HT1080 (cell line): ENCODE measurements around the gene JAG2. TPM values are rescaled to one million over a fixed set of nuclear protein-coding genes. Genes with fewer than 3 reads are reported as not detected.

Source experiments
- DNase-seq: peaks from one replicate; pipeline ENCODE4 v3.0.0-alpha.2; 2015; ENCODE audit warnings: low read depth
- total RNA-seq: library from RNA; depleted of rRNA; stranded (reverse); fragments of >200 nt; shearing (Covaris generic); gene quantifications from 2 replicates; pipeline ENCODE4 v1.2.3, GENCODE V29; 2014

Gene JAG2
- total RNA-seq, 1 experiment from 2014 or later, result 0.48 TPM

DNA sequence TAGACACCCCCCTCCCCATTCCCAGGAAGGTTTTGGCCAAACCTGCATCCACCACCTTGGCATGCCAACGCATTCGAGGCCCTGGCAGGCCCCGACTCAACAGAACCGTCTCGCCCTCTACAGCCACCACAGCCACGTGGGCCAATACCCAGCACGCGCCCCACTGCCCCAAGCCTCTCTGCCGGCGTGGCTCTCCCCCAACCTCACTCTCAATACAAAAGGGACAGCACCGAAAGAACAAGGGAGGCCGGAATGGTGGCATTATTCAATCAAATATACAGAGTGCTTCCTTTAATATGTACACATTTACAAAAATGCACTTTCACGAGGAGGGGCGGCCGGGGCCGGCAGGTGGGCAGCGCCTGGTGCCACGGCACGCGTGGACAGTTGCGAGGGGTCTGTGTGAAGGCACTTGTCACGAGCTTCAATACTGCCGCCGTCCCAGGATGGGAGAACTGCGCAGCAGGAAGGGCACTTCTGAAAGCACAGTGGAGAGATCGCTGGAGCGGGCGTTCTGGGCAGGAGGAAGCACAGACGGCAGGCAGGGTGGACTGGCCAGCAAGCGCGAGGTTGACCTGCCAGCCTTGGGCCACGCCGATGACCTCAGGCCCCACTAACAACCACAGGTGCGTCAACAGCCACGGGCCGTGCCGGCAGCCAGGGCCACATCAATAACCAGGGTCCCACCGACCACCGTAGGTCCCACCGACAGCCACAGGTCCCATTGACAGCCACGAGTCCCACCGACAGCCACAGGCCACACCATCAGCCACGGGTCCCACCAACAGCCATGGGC lies 26.9 kb downstream of the JAG2 start:
- DNase-seq, result no peak

DNA sequence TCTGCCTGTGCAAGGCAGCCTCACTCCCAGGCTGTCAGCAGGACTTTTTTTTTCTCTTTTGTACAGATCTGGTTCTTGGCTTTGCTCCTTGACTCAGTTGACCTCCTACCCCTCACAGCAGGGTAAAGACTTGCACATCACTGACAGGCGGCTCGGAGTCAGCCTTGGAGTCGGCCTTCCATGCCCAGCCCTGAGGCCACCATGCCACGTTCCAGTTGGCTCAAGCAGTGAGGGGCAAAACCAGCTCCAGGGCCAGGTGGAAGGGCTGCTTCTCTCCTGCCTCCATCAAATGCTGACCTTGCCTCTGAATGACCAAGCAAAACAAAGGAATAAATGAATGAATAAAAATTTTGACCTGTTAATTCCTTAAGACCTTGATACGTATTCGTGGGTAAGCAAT lies 27.6 kb downstream of the JAG2 start:
- no peak for DNase-seq

DNA sequence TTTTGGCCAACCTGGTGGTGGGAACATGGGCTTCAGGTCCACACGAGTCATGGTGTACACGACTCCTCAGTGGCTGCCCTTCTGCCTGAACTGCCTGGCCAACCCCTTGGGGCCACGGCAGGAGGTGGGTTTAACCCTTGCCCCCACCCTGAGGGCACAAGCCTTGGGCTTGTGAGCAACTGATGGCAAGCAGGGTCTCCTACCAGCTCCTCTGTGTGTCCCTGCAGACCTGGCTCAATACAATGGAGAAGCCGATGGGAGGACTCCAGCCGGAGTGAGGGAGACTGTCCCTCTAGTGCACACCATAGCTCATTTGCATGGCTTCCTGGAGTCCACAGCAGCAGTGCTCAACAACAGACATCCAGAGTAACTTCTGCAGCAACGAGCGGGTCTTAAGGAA lies 28.0 kb downstream of the JAG2 start:
- DNase-seq, result no peak

DNA sequence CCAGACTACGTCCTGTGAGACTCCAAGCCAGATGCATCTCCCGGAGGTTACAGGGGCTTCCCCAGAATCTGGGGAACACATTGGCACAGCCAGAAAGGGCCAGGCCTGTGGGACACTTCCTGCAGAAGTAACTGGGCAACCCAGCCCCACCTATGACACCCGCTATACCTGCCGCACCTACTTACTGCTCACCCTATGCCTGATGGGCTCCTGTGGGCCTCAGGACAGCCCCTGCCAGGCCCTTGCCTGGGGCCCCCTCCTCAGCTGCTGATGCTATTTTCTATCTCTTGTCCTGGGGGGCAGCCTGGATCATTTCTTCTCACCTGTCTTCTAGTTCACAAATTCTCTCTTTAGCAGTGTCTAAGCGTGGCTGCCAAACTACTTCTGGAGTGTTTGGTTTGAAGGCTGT lies 28.7 kb downstream of the JAG2 start:
- no peak for DNase-seq

DNA sequence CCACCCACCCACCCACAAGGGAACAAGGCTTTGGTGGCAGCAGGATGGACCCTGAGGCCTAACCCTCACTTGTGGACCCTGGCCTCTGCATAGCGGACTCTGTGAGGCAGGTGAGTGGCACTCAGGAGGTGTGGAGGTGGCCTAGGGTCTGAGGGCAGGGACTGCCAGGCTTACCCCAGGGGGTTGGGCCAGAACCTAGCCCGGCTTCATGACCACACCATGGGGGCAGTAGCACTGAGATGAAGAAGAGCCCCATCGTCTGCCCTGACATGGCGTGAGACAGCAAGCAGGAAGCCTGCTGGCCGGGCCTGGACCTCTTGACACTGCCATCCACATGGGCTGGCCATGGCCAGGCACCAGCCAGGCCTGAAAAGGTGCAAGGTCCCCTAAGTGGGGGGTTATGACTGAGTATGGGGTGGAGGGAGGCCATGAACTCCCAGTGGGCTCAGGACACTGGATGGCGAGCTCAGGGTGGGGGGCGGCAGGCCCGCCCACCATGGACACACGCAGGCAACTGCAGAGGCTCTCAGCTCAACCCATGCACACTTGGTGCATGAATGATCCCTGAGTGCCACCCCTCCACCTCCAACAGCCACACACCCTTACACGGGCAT lies 29.3 kb downstream of the JAG2 start:
- DNase-seq, result no peak

DNA sequence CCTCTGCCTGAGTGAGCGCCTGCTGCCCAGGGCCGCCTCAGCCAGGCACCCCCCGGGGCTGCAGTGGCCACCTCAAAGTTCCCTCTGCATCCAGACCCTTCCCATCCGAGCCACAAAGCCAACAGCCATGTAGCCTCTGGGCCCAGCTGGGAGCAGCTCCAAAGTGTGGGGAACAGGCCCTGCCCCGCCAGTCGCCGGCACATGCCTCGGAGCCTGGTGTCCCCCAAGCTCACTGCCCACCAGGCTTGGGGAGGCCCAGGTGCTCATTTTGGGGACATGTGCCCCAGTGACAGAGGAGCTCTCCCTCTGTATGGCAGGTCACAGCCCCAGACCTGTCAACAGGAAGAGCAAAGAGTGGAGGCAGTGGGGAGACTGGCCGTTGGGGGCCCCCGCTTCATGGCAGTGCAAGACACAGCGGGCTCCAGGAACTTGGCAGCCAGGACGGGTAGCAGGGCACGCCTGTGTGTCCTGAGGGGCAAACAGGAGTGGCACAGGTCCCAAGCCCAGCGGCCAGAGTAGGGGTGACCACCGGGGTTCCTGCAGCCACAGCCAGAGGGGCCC lies 29.9 kb downstream of the JAG2 start:
- DNase-seq, result no peak

DNA sequence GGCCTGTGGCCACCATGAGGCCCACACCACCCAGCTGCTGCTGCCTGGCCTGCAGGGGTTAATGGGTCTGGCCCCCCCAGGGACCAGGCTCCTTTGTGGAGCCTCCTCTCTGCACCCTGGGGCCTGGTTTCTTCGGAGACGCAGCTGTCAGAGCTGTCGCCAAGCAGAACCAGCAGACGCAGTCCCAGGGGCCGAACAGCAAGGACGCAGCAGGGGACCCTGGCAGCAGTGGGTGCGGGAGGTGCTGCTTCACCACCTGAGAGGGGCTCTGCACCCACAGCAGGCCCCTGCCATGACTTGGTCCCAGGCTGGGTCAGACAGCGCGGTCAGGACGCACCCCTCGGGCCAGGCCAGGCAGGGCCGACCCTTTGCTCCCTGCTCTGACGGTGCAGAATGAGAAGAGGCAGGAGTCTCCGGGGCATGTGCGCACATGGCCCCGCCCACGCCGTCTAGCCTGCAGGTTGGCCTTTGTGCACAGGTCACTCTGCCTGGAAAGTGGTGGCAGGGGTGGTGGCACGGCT lies 30.5 kb downstream of the JAG2 start:
- no peak for DNase-seq

DNA sequence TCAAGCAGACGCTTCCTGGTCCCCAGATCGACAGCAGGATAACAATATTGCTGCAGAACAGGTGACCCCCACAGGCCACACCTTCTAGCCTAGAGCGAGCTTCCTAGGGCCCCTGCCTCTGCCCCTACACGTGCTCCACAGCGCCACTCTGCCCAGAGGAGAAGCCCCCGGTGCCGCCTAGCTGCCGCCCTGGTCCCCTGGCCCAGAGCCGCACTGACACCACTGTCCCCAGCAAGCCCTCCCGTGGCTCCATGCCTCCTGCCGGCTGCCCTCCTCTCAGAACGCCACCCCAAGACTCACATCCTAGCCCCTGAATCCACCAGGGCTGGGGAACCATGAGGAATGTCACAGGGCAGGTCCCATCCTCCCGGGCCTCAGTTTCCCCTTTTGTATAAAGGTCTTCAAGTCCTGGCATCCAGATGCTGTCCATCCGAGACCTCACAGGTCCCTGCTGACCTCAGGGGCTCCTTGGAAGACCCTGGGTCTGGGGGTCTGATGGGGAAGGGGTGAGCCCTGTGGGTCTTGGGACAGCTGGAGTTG lies 31.0 kb downstream of the JAG2 start:
- DNase-seq, result no peak

DNA sequence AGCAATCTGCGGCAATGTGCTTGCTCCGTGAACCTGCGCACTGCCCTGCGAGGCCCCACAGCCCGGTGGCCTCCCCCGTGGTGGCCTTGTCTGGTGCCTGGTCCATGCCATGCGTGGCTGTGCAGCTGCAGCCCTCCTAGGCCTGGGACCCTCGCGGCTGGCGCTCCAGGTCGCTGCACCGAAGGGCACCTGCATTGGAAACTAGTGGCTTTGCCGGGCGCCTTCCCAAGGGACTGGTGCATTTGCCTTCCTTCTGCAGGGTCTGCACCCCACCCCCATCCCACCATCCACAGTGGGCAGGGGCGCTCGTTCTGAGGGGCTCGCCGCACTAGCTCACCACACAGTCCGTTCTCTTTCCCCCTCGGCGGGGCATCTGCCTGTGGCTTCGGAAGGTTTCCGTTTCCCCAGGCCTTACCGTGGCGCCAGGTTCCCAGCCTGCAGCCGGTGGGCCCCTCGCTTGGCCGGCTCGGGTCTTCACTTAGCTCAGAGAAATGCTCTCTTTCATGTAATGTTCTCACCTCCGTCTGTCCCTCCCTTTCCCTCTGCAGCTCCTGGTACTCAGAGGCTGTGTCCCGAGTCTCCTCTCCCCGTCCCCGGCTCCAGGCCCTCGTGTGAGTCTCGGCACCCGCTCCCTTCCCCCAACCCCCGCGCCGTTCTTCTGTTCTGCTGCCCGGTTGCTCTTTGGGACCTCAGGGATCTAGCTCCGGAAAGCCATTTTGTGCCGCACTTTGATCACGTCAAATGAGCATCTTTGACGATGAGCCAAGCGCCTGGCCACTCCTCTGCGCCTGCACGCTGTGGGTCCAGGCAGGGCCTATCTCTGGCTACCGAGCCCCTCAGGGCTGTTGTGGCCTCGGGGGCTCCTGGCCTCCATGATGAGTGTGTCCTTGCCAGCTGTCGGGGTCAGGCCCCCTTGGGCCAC lies 31.9 kb downstream of the JAG2 start:
- no peak for DNase-seq

DNA sequence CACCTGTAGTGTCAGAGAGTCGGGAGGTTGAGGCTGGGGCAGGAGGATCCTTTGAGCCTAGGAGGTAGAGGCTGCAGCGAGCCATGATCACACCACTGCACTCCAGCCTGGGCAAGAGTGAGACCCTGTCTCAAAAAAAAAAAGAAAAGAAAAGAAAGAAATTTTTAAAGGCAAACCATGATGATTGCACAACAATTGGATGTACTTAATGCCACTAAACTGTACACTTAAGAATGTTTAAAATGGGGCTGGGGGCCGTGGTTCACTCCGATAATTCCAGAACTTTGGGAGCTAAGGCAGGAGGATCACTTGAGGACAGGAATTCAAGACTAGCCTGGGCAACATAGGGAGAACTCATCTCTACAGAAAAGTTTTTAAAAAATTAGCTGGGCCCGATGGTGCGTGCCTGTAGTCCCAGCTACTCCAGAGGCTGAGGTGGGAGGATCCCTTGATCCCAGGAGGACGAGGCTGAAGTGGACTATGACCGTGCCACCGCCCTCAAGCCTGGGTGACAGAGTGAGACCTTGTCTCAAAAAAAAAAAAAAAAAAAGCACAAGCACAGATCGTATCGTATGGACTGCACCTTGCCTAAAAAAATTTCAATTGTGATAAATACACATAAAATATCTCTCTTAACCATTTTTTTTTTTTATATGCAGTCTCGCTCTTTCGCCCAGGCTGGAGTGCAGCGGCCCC lies 32.7 kb downstream of the JAG2 start:
- no peak for DNase-seq

DNA sequence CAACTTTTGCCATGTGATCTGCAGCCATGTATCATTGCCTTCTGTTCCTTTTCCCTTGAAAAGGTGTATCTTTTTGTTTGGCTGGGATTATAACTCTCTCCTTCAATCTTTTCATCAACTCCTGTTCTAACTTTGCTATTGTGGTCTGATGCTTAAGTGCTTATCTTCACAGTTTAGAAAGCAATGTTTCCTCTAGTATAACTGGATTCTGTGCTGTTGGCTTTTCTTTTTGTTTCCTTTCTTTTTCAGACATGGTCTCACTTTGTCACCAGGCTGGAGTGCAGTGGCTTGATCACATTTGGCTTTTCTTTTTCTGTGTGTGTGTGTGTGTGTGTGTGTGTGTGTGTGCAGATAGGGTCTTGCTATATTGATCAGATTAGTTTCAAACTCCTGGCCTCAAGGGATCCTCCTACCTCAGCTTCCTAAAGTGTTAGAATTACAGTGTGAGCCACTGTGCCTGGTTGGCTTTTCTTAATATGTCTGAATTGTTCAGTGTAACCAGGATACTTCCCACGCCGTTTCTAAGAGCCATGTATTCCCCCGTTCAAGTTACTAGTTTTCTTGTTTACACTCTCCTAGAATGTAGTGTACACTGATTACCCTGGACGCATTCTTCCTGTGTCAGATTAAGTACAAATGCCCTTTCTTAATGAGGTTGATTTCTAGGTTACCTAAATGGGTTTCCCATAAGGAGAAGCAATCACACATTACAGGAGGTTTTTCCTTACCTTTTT lies 35.5 kb downstream of the JAG2 start:
- DNase-seq, result no peak

DNA sequence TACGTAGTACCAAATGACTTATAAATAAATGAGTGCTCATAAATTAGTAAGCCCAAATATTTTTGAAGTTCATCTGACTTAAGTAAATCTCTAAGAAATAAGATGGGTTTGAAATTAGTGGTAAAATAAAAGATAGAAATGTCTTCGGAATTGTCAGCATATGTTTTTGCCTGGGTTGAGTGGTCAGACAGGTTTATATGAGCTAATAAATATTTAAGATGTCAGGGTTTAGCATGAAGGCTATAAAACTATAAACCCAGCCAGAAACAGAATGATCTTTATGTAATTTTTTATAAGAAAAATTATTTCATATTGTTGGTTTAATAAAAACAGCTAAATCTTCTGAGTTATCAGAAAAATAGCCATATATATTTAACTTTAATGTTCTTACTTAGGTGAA lies 37.3 kb downstream of the JAG2 start:
- DNase-seq, result no peak

DNA sequence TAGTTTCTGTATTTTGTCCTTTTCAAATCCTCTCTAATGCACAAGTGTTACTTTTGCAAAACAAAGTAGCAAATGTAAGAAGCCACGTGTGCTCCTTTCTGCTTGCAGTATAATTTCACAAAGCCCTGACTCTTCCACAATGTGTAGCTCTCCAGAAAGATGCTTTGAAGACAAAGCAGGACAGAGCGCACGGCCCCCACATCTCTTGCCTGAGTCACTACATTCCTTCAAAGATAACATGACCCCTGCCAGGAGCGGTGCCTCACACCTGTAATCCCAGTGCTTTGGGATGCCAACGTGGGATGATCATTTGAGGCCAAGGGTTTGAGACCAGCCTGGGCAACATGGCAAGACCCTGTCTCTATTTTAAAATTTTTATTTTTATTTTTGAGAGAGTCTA lies 40.5 kb downstream of the JAG2 start:
- no peak for DNase-seq

DNA sequence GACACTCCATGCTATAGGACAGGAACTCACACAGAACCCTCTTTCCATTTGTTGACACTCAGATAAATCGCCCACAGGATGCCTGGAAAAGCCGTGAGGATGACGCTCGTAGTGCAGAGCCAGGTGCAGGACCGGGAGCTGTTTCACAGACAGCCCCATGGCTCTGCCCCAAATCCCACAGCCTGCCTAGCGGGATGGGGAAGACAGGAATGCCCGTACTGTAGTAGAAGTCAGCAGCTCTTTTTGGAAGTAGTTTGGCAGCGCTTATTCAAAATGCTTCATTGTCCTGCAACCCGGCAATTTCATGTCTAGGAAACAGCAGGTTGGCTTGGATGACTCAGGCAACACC lies 41.6 kb downstream of the JAG2 start:
- no peak for DNase-seq

DNA sequence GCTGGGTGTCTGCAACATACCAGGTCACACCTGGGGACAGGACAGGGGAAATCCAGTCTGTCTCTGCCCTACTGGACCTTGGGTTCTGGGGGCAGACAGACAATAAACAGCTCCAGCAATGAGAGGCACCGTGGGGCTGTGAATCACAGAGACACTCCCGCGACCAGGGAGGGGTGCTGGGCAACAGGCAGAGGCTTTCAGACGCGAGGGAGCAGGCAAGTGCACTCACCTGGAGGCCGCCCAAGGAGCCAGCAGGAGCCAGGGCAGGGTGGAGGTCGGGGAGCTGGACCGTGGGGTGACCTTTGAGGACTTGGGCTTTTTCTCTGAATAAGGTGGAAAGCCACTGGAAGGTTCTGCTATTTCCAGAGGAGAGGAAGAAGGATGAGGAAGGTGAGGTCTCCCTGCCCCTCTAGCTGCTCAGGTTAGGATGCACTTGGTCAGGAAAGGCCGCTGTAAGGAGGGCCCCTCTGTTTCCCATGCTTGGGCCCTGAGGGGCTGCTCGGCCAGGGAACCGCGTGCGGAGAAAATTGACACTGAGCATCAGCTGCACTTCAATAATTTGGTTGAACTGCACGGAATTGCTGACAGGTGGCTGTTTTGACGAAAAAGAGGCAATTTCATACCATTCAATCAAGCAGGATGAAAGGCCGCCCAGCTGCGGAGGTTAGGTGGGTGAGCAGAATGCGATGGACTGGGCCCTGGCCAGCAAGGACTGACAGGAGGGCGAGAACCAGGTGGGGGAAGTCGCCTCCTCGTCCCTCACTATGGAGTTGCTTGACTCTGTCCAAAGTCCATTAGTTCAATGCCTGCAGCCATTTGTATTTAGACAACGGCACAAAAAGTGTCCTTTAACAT lies 42.2 kb downstream of the JAG2 start:
- no peak for DNase-seq

DNA sequence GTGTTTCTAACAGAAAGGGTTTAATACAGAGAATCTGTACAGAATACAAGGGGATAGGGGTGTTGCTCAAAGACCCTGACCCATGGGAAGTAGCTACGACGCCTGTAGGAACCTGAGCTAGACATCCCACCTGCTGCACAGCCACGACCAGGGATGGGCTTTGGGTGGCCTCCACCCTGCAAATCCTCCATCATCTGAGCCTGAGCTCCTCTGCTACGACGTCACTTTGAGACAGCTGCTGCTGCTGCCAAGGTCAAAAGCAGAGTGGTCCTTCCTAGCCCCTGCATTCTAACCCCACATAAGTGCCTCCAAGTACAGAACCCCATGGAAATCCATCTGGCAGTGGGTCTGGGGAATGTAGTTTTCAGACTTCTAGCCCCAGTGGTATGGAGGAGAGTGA lies 43.8 kb downstream of the JAG2 start:
- no peak for DNase-seq

DNA sequence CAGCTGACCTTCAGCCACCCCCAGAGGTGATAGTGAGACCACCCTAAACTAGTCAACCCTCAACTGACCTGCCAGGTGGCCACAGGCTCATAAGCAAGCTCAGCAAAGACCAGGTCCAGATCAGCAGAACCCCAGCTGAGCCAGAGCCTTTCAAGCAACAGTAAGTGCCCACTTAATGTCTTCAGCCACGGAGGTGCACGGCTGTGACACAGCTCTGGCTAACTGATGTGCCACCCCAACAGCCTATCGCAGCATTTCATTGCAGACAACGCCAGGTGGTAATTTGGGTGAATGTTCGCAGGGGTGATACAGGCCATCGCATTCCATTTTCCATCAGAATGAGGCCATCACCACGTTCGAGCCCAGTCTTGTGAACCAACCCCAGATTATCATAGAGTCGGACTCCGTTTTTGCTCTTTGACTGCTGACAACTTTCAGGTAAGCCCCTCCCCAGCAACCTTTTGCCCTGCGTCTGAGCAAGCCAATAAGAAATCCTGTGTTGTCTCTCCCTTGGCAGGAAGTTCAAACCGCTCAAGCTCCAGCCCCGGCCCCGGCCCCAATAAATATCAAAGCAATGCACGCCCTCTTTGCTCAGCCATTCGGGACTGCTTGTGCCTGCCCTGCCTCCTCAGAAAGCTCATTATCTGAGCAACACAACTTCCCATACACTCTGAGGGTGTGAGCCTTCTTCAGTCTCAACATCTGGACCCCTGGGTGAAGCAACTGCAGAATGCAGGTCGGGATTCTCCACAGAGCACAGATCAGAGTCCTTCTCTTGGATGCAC lies 44.4 kb downstream of the JAG2 start:
- no peak for DNase-seq

DNA sequence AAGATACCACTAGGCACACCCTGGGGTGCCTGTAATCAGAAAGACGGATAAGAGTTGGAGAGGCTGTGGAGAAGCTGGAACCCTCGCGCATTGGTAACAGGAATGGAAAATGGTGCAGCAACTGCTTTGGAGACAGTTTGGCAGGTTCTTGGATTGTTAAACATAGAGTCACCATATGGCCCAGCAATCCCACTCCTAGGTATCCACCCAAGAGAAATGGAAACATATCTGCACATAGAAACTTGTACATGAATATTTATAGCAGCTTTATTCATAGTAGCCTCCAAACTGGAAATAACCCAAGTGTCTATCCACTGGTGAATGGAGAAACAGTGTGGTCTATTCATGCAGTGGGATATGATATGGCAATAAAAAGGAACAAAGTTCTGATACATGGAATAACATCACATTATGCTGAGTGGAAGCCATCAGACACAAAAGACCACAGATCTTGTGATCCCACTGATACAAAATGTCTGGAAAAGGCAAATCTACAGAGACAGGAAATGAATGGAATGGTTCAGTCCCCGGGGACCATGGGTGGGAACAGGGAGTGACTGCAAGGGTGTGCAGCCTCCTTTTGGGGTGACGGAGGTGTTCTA lies 45.4 kb downstream of the JAG2 start:
- DNase-seq, result no peak
